Nephron progenitor cell (in vitro differentiated cells): Measurements from ENCODE around the gene LECT2.

ENCODE experiments used
- DNase-seq: peaks from one replicate; pipeline ENCODE4 v3.0.0; 2021
- H3K27ac Mint-ChIP-seq: 2 replicates; pipeline ENCODE4 v1.8.0; 2021; ENCODE audit warnings: mild to moderate bottlenecking, moderate library complexity, mixed read lengths
- H3K27me3 Mint-ChIP-seq: 2 replicates; pipeline ENCODE4 v1.8.0; 2021; ENCODE audit warnings: mild to moderate bottlenecking, low read depth, mixed read lengths; ENCODE audit not compliant: poor library complexity
- H3K36me3 Mint-ChIP-seq: 2 replicates; pipeline ENCODE4 v1.8.0; 2021; ENCODE audit warnings: low read depth, mixed read lengths
- H3K4me1 Mint-ChIP-seq: 2 replicates; pipeline ENCODE4 v1.8.0; 2021; ENCODE audit warnings: mixed read lengths
- H3K4me3 Mint-ChIP-seq: 2 replicates; pipeline ENCODE4 v1.8.0; 2021; ENCODE audit warnings: mild to moderate bottlenecking, moderate library complexity, mixed read lengths
- H3K9me3 Mint-ChIP-seq: 2 replicates; pipeline ENCODE4 v1.8.0; 2021; ENCODE audit warnings: mild to moderate bottlenecking, moderate library complexity, mixed read lengths
- CTCF ChIP-seq: fragments of 200-600 bp; sonication (generic); IDR thresholded peaks from 2 replicates; pipeline ENCODE4 v1.5.0; 2021; ENCODE audit warnings: antibody characterized with exemption

LECT2 gene

DNA sequence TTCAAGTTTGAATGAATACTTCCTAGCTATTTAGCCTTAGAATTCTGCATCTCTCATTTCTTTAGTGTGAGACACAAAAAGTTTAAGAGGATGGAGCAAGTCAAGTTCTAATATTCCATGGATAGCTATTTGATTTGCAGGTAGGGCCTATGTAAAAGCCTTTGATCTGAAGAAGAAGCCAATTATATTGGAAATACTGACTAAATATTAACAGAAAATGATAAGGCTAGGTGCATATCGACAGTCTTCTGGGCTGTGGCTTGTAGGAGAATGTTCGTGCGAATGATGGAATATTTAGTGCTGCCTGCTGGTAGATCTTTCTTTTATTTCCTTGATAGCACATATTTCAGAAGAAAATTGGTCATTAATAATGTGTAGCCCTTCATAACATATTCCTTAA lies at the start of gene LECT2:
Gene LECT2 (minus strand): TSS at position 85 of the 400 bp plus-strand sequence. CDS start 150 bp downstream, outside the sequence.
- TF ChIP-seq CTCF, result no peak
- H3K4me1 Mint-ChIP-seq, result no peaks in the 10 kb centered on the region
- no peak within 1 kb of the TSS for H3K27ac Mint-ChIP-seq
- H3K9me3 Mint-ChIP-seq, result no peaks in the 10 kb centered on the region
- no peak for DNase-seq
- H3K27me3 Mint-ChIP-seq, result peaks cover 23% of the 10 kb centered on the region
- H3K36me3 Mint-ChIP-seq, result no peaks in the 10 kb centered on the region
- H3K4me3 Mint-ChIP-seq, result no peak within 1 kb of the TSS

DNA sequence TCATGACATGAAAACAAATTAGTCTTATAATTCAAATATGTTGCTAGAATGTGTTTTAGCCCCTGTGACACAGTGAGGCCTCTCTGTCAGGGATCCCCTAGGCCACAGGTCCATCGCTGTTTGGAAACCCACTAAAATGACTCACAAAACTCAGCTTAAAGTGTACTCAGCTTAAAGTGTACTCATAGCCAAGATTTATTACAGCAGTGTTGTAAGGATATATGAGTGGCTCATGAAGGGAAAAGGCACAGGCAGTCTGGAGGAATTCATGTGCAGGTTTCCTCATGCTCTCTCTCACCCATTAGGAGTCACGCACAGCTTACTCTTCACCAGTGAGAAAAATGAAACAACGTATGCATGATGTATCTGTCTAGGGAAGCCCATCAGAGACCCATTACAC lies 49.7 kb upstream of the LECT2 start:
- Mint-ChIP-seq H3K4me1 (peaks cover 43% of the 10 kb centered on the region), H3K27me3 (peaks cover 8% of the 10 kb centered on the region), H3K27ac (no peak overlapping the region), H3K36me3 (no peaks in the 10 kb centered on the region), H3K9me3 (no peaks in the 10 kb centered on the region), H3K4me3 (no peak overlapping the region)
- no peak for DNase-seq
- no peak for TF ChIP-seq CTCF

DNA sequence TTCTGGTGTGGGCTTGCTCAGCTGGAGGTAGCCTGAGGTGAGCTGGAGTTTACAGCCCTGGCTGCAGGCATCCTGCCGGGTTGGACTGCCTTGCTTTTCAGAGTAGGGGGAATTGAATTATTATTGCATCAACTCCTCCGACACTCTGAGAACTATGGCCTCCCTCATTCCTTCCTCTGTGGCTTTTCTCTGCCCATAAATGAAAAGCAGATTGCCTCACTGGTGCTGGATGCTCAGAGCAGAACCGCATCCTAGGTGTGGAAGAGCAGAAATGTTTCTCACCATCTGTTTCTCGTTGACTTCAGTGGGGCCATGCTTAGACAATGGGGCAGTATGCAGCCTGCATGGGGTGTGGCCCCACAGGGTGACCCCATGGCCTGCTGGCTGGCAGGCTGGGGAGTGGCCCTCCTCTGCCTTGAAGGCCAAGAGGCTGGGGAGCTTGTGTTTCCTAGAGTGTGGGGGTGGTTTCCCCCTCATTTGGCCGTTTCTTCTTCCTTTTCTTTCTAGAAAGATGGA lies 46.7 kb upstream of the LECT2 start:
- Mint-ChIP-seq H3K36me3 (no peaks in the 10 kb centered on the region), H3K9me3 (no peaks in the 10 kb centered on the region), H3K4me1 (peaks cover 64% of the 10 kb centered on the region), H3K27me3 (peaks cover 3% of the 10 kb centered on the region), H3K4me3 (no peak overlapping the region), H3K27ac (no peak overlapping the region)
- TF ChIP-seq CTCF, result no peak
- DNase-seq, result no peak

- H3K36me3 Mint-ChIP-seq, result no peaks in the 10 kb centered on the region
- H3K4me3 Mint-ChIP-seq, result no peak overlapping the region
- no peak overlapping the region for H3K27ac Mint-ChIP-seq
- peaks cover 66% of the 10 kb centered on the region for H3K4me1 Mint-ChIP-seq
- no peak for TF ChIP-seq CTCF
- no peaks in the 10 kb centered on the region for H3K9me3 Mint-ChIP-seq
- DNase-seq, result no peak
- H3K27me3 Mint-ChIP-seq, result peaks cover 3% of the 10 kb centered on the region
Observed at GRCh38 chr5:136000932-136001331, 46.1 kb upstream of the LECT2 start.

GRCh38 chr5:136000147-136000546 lies 45.4 kb upstream of the LECT2 start:
- no peak overlapping the region for H3K4me3 Mint-ChIP-seq
- no peak for DNase-seq
- no peaks in the 10 kb centered on the region for H3K9me3 Mint-ChIP-seq
- H3K27ac Mint-ChIP-seq, result no peak overlapping the region
- peaks cover 62% of the 10 kb centered on the region for H3K4me1 Mint-ChIP-seq
- no peaks in the 10 kb centered on the region for H3K36me3 Mint-ChIP-seq
- H3K27me3 Mint-ChIP-seq, result peaks cover 3% of the 10 kb centered on the region
- TF ChIP-seq CTCF, result no peak

GRCh38 chr5:135999406-136000139 lies 44.8 kb upstream of the LECT2 start:
- no peaks in the 10 kb centered on the region for H3K36me3 Mint-ChIP-seq
- H3K27me3 Mint-ChIP-seq, result peaks cover 3% of the 10 kb centered on the region
- H3K9me3 Mint-ChIP-seq, result peaks cover 5% of the 10 kb centered on the region
- H3K4me3 Mint-ChIP-seq, result no peak overlapping the region
- no peak for DNase-seq
- peak overlapping the region; percentile 76 for H3K27ac Mint-ChIP-seq
- TF ChIP-seq CTCF, result no peak
- H3K4me1 Mint-ChIP-seq, result peaks cover 62% of the 10 kb centered on the region
